Astrocyte (in vitro differentiated cells and primary cell): ENCODE measurements around the gene ATP6V1F. TPM values are rescaled to one million over a fixed set of nuclear protein-coding genes. Genes with fewer than 3 reads are reported as not detected.

Experiments used
- DNase-seq: peaks from one replicate; pipeline ENCODE4 v3.0.0-alpha.2; 2010; ENCODE audit warnings: low read depth
- FAIRE-seq: peaks from 2 replicates; lab custom pipeline; 2011; peaks lifted over from hg19 to GRCh38; lab: Jason Lieb, UNC
- H2AFZ ChIP-seq: 2 replicates; pipeline ENCODE4 v1.6.0; 2012; ENCODE audit warnings: low read depth, low read length, inconsistent platforms
- H3K27ac ChIP-seq: 2 replicates; pipeline ENCODE4 v1.5.1; 2011; ENCODE audit warnings: low read depth, low read length, inconsistent platforms
- H3K27me3 ChIP-seq: 2 replicates; pipeline ENCODE4 v1.6.0; 2011; ENCODE audit warnings: low read length, inconsistent platforms; ENCODE audit not compliant: insufficient read depth
- H3K36me3 ChIP-seq: 2 replicates; pipeline ENCODE4 v1.5.1; 2011; ENCODE audit warnings: low read length, inconsistent platforms; ENCODE audit not compliant: insufficient read depth
- H3K4me1 ChIP-seq: 2 replicates; pipeline ENCODE4 v1.5.1; 2011; ENCODE audit warnings: low read length, inconsistent platforms; ENCODE audit not compliant: insufficient read depth
- H3K4me2 ChIP-seq: 2 replicates; pipeline ENCODE4 v1.6.0; 2012; ENCODE audit warnings: low read length, inconsistent platforms
- H3K4me3 ChIP-seq: 2 replicates; pipeline ENCODE4 v1.5.1; 2011; ENCODE audit warnings: low read depth, mild to moderate bottlenecking, low read length, inconsistent platforms; ENCODE audit not compliant: insufficient read depth
- H3K79me2 ChIP-seq: 2 replicates; pipeline ENCODE4 v1.6.0; 2012; ENCODE audit warnings: mild to moderate bottlenecking, low read length, inconsistent platforms; ENCODE audit not compliant: insufficient read depth
- H3K9ac ChIP-seq: 2 replicates; pipeline ENCODE4 v1.6.0; 2012; ENCODE audit warnings: mild to moderate bottlenecking, low read length, inconsistent platforms
- H3K9me3 ChIP-seq: 2 replicates; pipeline ENCODE4 v1.5.1; 2012; ENCODE audit warnings: low read depth, mild to moderate bottlenecking, low read length, inconsistent platforms; ENCODE audit not compliant: insufficient read depth
- H4K20me1 ChIP-seq: 2 replicates; pipeline ENCODE4 v1.6.0; 2012; ENCODE audit warnings: low read length, inconsistent platforms; ENCODE audit not compliant: insufficient read depth
- H3K27ac Mint-ChIP-seq: one replicate; pipeline ENCODE4 v1.8.0; 2021; ENCODE audit warnings: mild to moderate bottlenecking, mixed read lengths; ENCODE audit not compliant: unreplicated experiment
- H3K27me3 Mint-ChIP-seq: one replicate; pipeline ENCODE4 v1.8.0; 2021; ENCODE audit warnings: low read depth, mixed read lengths; ENCODE audit not compliant: unreplicated experiment
- H3K36me3 Mint-ChIP-seq: one replicate; pipeline ENCODE4 v1.8.0; 2021; ENCODE audit warnings: low read depth, mixed read lengths; ENCODE audit not compliant: unreplicated experiment
- H3K4me1 Mint-ChIP-seq: one replicate; pipeline ENCODE4 v1.8.0; 2021; ENCODE audit warnings: low read depth, mixed read lengths; ENCODE audit not compliant: unreplicated experiment
- H3K4me3 Mint-ChIP-seq: one replicate; pipeline ENCODE4 v1.8.0; 2021; ENCODE audit warnings: mild to moderate bottlenecking, moderate library complexity, mixed read lengths; ENCODE audit not compliant: unreplicated experiment
- H3K9me3 Mint-ChIP-seq: one replicate; pipeline ENCODE4 v1.8.0; 2021; ENCODE audit warnings: mild to moderate bottlenecking, mixed read lengths; ENCODE audit not compliant: unreplicated experiment
- CTCF ChIP-seq: IDR thresholded peaks from 2 replicates; pipeline ENCODE4 v1.5.1; 2011; ENCODE audit warnings: low read depth, mild to moderate bottlenecking, inconsistent platforms, low read length, moderate library complexity; ENCODE audit not compliant: insufficient read depth
- EZH2 ChIP-seq: IDR thresholded peaks from 2 replicates; pipeline ENCODE4 v1.6.1; 2012; ENCODE audit warnings: mild to moderate bottlenecking, low read length, inconsistent platforms; ENCODE audit not compliant: insufficient read depth
- total RNA-seq: library from RNA; stranded (reverse); gene quantifications from 2 replicates; pipeline ENCODE4 v1.2.1, GENCODE V29; 2021

The ATP6V1F gene
- total RNA-seq, 1 donor from 2014 or later, result 193 TPM

- H3K79me2 ChIP-seq, result peaks cover 26% of the 10 kb centered on the region
- no peak for FAIRE-seq
- peaks cover 76% of the 10 kb centered on the region for H3K36me3 ChIP-seq
Measured at GRCh38 chr7:128845987-128846386, 16.7 kb upstream of the ATP6V1F start.

GRCh38 chr7:128846781-128847444 lies 15.7 kb upstream of the ATP6V1F start:
- no peak overlapping the region for H3K4me3 Mint-ChIP-seq

More at GRCh38 chr7:128845987-128846386, 16.7 kb upstream of the ATP6V1F start:
- TF ChIP-seq CTCF (no peak), EZH2 (no peak)
- Histone ChIP-seq H3K4me2 (no peak overlapping the region), H3K9ac (no peak overlapping the region), H4K20me1 (peaks cover 93% of the 10 kb centered on the region), H3K27me3 (no peaks in the 10 kb centered on the region), H3K27ac (no peak overlapping the region), H3K4me1 (peaks cover 10% of the 10 kb centered on the region), H3K4me3 (no peak overlapping the region), H3K9me3 (no peaks in the 10 kb centered on the region), H2AFZ (no peak overlapping the region)
- H3K36me3 Mint-ChIP-seq, result peaks cover 15% of the 10 kb centered on the region
- no peaks in the 10 kb centered on the region for H3K4me1 Mint-ChIP-seq
- no peaks in the 10 kb centered on the region for H3K27me3 Mint-ChIP-seq
- H3K4me3 Mint-ChIP-seq, result no peak overlapping the region
- H3K9me3 Mint-ChIP-seq, result no peaks in the 10 kb centered on the region
- no peak overlapping the region for H3K27ac Mint-ChIP-seq
- no peak for DNase-seq

More at GRCh38 chr7:128846781-128847444, 15.7 kb upstream of the ATP6V1F start:
- no peak overlapping the region for H3K9ac ChIP-seq
- DNase-seq, result no peak
- no peak overlapping the region for H3K4me3 ChIP-seq
- Mint-ChIP-seq H3K36me3 (peaks cover 15% of the 10 kb centered on the region), H3K9me3 (no peaks in the 10 kb centered on the region), H3K4me1 (no peaks in the 10 kb centered on the region), H3K27me3 (no peaks in the 10 kb centered on the region), H3K27ac (no peak overlapping the region)
- no peaks in the 10 kb centered on the region for H3K9me3 ChIP-seq
- peaks cover under 1% of the 10 kb centered on the region for H3K4me1 ChIP-seq
- peaks cover 74% of the 10 kb centered on the region for H3K36me3 ChIP-seq
- no peak for FAIRE-seq
- no peak overlapping the region for H3K4me2 ChIP-seq
- H3K27me3 ChIP-seq, result no peaks in the 10 kb centered on the region
- H2AFZ ChIP-seq, result no peak overlapping the region
- TF ChIP-seq EZH2, result no peak
- no peak for TF ChIP-seq CTCF
- H4K20me1 ChIP-seq, result peaks cover 92% of the 10 kb centered on the region
- H3K27ac ChIP-seq, result no peak overlapping the region
- peaks cover 32% of the 10 kb centered on the region for H3K79me2 ChIP-seq
